SJCRH30 (cell line): ENCODE measurements around the gene PLB1. TPM values are rescaled to one million over a fixed set of nuclear protein-coding genes. Genes with fewer than 3 reads are reported as not detected.
A peak's percentile ranks its signal among the peaks of the same experiment; 100 is the strongest.

Experiments used
- DNase-seq, 2 experiments: peaks; one replicate each; pipeline ENCODE4 v3.0.0-alpha.2; 2015 to 2020
- H3K27ac ChIP-seq: fragments of 250-450 bp; sonication (Bioruptor Pico); 2 replicates; pipeline ENCODE4 v1.5.1; 2020; ENCODE audit warnings: mild to moderate bottlenecking, moderate library complexity
- H3K27me3 ChIP-seq: fragments of 250-450 bp; sonication (Bioruptor Pico); 2 replicates; pipeline ENCODE4 v1.5.1; 2020; ENCODE audit warnings: mild to moderate bottlenecking, moderate library complexity
- H3K36me3 ChIP-seq: fragments of 250-450 bp; sonication (Bioruptor Pico); 2 replicates; pipeline ENCODE4 v1.5.1; 2020; ENCODE audit warnings: mild to moderate bottlenecking, moderate library complexity
- H3K4me1 ChIP-seq: fragments of 250-450 bp; sonication (Bioruptor Pico); 2 replicates; pipeline ENCODE4 v1.5.1; 2020; ENCODE audit warnings: mild to moderate bottlenecking, moderate library complexity
- H3K4me3 ChIP-seq: fragments of 250-450 bp; sonication (Bioruptor Pico); 2 replicates; pipeline ENCODE4 v1.5.1; 2020; ENCODE audit warnings: mild to moderate bottlenecking, moderate library complexity
- H3K9me3 ChIP-seq: fragments of 250-450 bp; sonication (Bioruptor Pico); replicated peaks from 2 replicates; pipeline ENCODE4 v1.5.1; 2020; ENCODE audit warnings: mild to moderate bottlenecking, moderate library complexity
- total RNA-seq: library from RNA; depleted of rRNA; stranded (reverse); fragments of >200 nt; shearing (Covaris generic); gene quantifications from 2 replicates; pipeline ENCODE4 v1.2.3, GENCODE V29; 2014

PLB1 gene
- total RNA-seq, 1 experiment from 2014 or later, result 0.61 TPM

DNA sequence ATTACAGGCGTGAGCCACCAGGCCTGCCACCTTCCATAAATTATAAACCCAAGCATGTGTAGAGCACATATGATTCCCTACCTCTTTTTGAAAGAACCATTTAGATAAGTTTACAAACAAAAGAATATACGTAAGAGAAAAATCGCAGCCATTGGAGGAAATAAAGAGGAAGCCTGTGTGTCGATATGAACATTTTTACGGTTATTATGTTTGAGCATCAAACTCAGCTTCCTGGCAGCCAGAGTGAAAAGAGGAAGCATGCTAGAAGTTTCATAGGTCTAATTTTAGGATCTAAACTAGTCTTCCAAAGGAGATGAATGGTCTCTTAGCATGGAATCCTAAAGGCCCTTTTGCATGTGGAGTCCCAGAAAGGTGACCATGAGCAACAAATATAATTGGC, 104.3 kb downstream of the PLB1 start:
- Histone ChIP-seq H3K27ac (no peak overlapping the region), H3K27me3 (no peaks in the 10 kb centered on the region), H3K4me3 (no peak overlapping the region), H3K4me1 (peaks cover 9% of the 10 kb centered on the region), H3K9me3 (no peaks in the 10 kb centered on the region), H3K36me3 (no peaks in the 10 kb centered on the region)
- DNase-seq, result no peak

- H3K9me3 ChIP-seq, result no peaks in the 10 kb centered on the region
Measured at GRCh38 chr2:28601616-28602015, 105.8 kb downstream of the PLB1 start.

GRCh38 chr2:28602136-28602660, 106.3 kb downstream of the PLB1 start:
- Histone ChIP-seq H3K4me3 (no peak overlapping the region), H3K9me3 (no peaks in the 10 kb centered on the region), H3K36me3 (no peaks in the 10 kb centered on the region), H3K4me1 (peaks cover 10% of the 10 kb centered on the region), H3K27ac (no peak overlapping the region), H3K27me3 (no peaks in the 10 kb centered on the region)
- no peak for DNase-seq

More at GRCh38 chr2:28601616-28602015, 105.8 kb downstream of the PLB1 start:
- no peak overlapping the region for H3K4me3 ChIP-seq
- DNase-seq, result no peak
- H3K36me3 ChIP-seq, result no peaks in the 10 kb centered on the region
- H3K4me1 ChIP-seq, result peaks cover 6% of the 10 kb centered on the region
- no peak overlapping the region for H3K27ac ChIP-seq
- no peaks in the 10 kb centered on the region for H3K27me3 ChIP-seq

- H3K27me3 ChIP-seq, result no peaks in the 10 kb centered on the region
- no peak for DNase-seq
- H3K27ac ChIP-seq, result no peak overlapping the region
Measured at GRCh38 chr2:28602751-28603639, 107.1 kb downstream of the PLB1 start.

DNA sequence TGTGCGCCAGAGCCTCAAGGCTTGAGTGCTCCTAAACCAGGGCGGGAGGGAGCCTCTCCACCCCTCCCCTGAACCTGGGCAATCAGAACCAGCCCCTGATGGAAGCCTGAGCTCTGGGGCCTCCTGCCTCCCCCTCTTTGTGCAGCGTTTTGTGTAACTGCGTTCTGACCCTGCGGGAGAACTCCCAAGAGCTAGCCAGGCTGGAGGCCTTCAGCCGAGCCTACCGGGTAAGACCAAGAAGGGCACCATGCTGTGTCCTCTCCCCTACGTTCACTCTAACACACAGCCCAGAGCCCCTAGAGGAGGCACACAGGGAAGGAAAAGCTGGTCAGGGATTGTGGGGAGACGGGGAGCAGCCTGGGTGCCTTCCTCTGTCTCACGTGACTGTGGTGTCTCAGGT, 108.0 kb downstream of the PLB1 start:
- Histone ChIP-seq H3K27me3 (no peaks in the 10 kb centered on the region), H3K4me1 (peaks cover 24% of the 10 kb centered on the region), H3K36me3 (no peaks in the 10 kb centered on the region), H3K27ac (no peak overlapping the region), H3K4me3 (no peak overlapping the region), H3K9me3 (no peaks in the 10 kb centered on the region)
- no peak for DNase-seq

More at GRCh38 chr2:28602751-28603639, 107.1 kb downstream of the PLB1 start:
- peaks cover 17% of the 10 kb centered on the region for H3K4me1 ChIP-seq
- H3K9me3 ChIP-seq, result no peaks in the 10 kb centered on the region
- no peaks in the 10 kb centered on the region for H3K36me3 ChIP-seq
- no peak overlapping the region for H3K4me3 ChIP-seq

- DNase-seq, result no peak
- H3K4me1 ChIP-seq, result peaks cover 30% of the 10 kb centered on the region
- H3K27ac ChIP-seq, result no peak overlapping the region
Measured at GRCh38 chr2:28604284-28604843, 108.5 kb downstream of the PLB1 start.

GRCh38 chr2:28606986-28607441, 111.2 kb downstream of the PLB1 start:
- H3K27ac ChIP-seq, result no peak overlapping the region
- peaks cover 32% of the 10 kb centered on the region for H3K4me1 ChIP-seq
- no peaks in the 10 kb centered on the region for H3K9me3 ChIP-seq
- H3K36me3 ChIP-seq, result no peaks in the 10 kb centered on the region
- H3K4me3 ChIP-seq, result no peak overlapping the region
- DNase-seq, result peak; percentile 30 to 44
- no peaks in the 10 kb centered on the region for H3K27me3 ChIP-seq

More at GRCh38 chr2:28604284-28604843, 108.5 kb downstream of the PLB1 start:
- H3K9me3 ChIP-seq, result no peaks in the 10 kb centered on the region
- H3K36me3 ChIP-seq, result no peaks in the 10 kb centered on the region
- no peaks in the 10 kb centered on the region for H3K27me3 ChIP-seq
- H3K4me3 ChIP-seq, result no peak overlapping the region

- DNase-seq, result no peak
- Histone ChIP-seq H3K36me3 (no peaks in the 10 kb centered on the region), H3K27me3 (no peaks in the 10 kb centered on the region), H3K9me3 (no peaks in the 10 kb centered on the region), H3K27ac (no peak overlapping the region), H3K4me3 (no peak overlapping the region), H3K4me1 (peaks cover 33% of the 10 kb centered on the region)
Measured at GRCh38 chr2:28607730-28608499, 112.1 kb downstream of the PLB1 start.

GRCh38 chr2:28608500-28609424, 112.9 kb downstream of the PLB1 start:
- Histone ChIP-seq H3K4me1 (peaks cover 41% of the 10 kb centered on the region), H3K4me3 (no peak overlapping the region), H3K9me3 (no peaks in the 10 kb centered on the region), H3K36me3 (no peaks in the 10 kb centered on the region), H3K27ac (no peak overlapping the region), H3K27me3 (no peaks in the 10 kb centered on the region)
- peak in 1 of 2 experiments; percentile 53 for DNase-seq

DNA sequence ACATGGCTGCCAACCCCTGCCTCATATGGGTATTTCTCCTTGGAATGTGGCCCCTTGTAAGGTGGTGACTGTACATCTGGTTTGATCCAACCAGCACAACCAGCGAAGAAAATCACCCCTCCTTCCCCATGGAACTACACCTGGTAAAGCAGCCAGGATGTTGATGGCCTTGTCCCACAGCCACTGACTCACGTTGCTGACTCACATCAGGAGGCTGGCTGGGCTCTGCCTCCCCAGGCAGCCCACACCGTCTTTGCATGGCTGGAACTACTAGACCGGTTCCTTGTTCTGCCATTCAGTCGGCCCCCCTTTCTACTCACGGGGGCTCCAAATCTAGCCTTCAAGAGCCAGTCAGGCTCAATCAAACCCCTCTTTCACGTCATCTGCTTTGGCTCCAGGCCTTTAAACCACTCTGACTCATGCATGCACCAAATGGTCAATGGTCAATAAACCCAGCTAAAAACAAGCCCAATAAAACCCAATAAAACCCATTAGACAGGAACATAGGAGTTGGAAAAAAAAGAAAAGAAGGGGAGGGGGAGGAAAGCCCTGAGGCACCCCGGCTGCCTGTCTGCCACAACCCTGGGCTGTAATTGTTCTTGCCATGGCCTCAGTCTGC, 114.8 kb downstream of the PLB1 start:
- Histone ChIP-seq H3K36me3 (no peaks in the 10 kb centered on the region), H3K27me3 (no peaks in the 10 kb centered on the region), H3K4me3 (no peak overlapping the region), H3K9me3 (no peaks in the 10 kb centered on the region), H3K4me1 (peaks cover 49% of the 10 kb centered on the region), H3K27ac (no peak overlapping the region)
- DNase-seq, result no peak

- no peak for DNase-seq
- no peaks in the 10 kb centered on the region for H3K36me3 ChIP-seq
- no peaks in the 10 kb centered on the region for H3K9me3 ChIP-seq
- no peaks in the 10 kb centered on the region for H3K27me3 ChIP-seq
- H3K4me1 ChIP-seq, result peaks cover 45% of the 10 kb centered on the region
- H3K4me3 ChIP-seq, result no peak overlapping the region
- H3K27ac ChIP-seq, result no peak overlapping the region
Measured at GRCh38 chr2:28612131-28612812, 116.4 kb downstream of the PLB1 start.

- no peak overlapping the region for H3K27ac ChIP-seq
- H3K36me3 ChIP-seq, result no peaks in the 10 kb centered on the region
- H3K4me3 ChIP-seq, result no peak overlapping the region
- peaks cover 37% of the 10 kb centered on the region for H3K4me1 ChIP-seq
- H3K9me3 ChIP-seq, result no peaks in the 10 kb centered on the region
- no peaks in the 10 kb centered on the region for H3K27me3 ChIP-seq
- no peak for DNase-seq
Measured at GRCh38 chr2:28613186-28613585, 117.3 kb downstream of the PLB1 start.
